Hematopoietic multipotent progenitor cell treated with erythropoietin and hydrocortisone succinate and interleukin-3 and kit ligand, for 15 days (in vitro differentiated cells): Measurements from ENCODE around the gene OR4D2.

Experiments used
- DNase-seq: peaks from one replicate; pipeline ENCODE4 v3.0.0-alpha.2; 2015; ENCODE audit warnings: low spot score

The OR4D2 gene

DNA sequence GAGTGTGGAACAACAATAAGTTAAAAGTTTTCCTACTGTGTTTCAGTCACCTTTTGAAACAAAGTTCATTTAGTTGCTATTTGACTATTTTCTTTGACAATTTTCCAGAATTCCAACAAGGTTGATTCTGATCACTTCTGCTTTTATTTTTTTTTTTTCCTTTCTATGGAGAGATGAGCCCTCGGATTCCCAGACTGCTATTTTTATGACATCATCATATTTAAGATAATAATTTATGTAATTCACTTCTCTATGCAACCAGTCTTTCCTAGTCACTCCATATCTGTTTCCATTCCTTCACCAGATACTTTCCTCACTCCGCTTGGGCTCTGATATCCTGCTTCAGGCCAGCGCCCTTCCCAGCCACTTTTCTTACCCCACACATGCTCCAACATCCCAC, 8.1 kb downstream of the OR4D2 start:
- no peak for DNase-seq

GRCh38 chr17:58176200-58176599, 9.4 kb downstream of the OR4D2 start:
- no peak for DNase-seq

DNA sequence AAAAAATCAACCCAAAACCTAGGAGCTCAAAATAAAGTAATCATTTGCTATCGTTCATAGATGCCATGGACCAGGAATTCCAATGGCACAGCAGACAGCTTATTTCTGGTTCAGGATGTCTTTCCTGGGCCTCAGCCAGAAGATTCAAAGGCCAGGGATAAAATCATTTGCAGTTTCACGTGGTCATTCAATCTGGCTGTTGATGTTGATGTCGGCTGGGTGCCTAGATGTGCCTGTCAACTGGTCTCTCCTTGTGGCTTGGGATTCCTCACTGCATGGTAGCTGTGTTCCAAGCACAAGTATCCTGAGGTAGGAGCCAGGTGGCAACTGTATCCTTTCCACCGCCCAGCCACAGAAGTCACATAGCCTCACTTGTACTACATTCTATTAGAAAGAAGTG, 15.0 kb downstream of the OR4D2 start:
- no peak for DNase-seq

DNA sequence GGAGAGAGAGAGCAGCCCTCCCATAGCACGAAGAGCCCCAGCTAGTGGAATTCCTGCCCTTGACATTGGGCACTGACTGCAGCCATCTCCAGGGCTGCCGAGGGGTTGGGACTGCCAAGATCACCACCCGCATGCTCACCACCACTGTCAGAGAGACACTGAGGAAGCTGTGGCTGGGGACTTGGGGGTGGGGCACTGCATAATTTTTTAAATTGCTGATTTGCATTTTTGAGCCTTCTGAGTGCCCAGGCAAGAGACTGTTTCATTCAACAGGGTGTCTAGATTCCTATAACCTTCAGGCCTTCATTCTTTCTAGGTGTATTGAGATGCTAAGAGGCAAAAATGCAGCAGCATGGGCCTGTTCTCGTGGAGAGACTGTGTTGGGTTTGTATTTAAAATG, 16.7 kb downstream of the OR4D2 start:
- DNase-seq, result no peak

GRCh38 chr17:58184308-58184985, 17.7 kb downstream of the OR4D2 start:
- no peak for DNase-seq

GRCh38 chr17:58184986-58185761, 18.4 kb downstream of the OR4D2 start:
- no peak for DNase-seq

DNA sequence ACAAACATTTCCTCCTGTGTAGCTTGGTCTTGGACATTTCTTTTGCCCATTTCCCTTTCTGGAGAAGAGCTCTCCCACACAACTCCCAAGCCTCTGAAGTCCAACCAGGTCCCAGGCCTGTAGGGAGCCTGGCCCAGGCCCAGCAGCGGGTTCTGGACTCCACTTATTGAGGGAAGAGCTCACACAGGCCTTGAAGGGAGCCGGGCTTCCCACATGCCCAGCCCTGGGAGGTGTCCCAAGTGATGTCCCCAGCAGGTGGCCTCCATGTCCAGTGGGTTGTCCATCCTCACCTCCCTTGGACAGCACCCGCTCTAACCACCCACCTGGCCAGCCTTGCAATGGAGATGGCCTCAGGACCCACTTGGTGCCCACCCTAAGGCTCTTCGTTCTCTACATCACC, 19.8 kb downstream of the OR4D2 start:
- DNase-seq, result no peak

DNA sequence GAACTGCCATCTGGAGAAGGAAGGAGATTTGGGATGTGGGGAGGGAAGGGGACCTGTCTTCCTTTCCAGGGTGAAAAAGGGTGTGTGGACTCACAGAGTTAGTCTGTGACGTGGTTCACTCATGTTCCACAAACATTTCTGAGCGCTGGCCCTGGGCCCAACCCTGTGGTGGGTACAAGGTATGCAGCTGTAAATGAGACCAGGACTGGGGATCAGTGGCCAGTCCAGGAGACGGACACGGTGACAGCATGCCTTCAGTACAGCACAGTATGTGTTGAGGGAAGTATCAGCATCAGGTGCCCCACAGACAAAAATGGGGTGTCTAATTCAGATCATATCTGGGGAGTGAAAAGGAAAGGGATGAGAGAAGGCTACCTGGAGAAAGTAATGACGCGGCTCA, 20.3 kb downstream of the OR4D2 start:
- no peak for DNase-seq

DNA sequence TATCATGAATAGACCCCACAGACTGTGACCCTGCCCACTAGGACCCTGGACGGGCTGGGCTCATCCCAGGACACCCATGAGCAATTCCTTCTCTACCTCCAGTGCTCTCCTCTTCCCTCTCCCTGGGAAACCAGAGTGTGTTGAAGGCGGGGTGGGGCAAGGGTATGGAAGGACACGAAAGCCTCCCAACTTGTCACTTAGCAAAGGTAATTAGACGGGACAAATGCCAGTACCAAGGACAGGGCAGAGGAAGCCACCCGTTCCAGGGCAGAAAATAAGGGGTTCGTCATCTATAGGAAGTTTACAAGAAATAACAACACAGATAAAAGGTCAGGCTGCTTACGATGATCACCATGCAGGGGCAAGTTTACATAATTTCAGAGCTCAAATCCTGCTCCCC, 20.9 kb downstream of the OR4D2 start:
- DNase-seq, result no peak

DNA sequence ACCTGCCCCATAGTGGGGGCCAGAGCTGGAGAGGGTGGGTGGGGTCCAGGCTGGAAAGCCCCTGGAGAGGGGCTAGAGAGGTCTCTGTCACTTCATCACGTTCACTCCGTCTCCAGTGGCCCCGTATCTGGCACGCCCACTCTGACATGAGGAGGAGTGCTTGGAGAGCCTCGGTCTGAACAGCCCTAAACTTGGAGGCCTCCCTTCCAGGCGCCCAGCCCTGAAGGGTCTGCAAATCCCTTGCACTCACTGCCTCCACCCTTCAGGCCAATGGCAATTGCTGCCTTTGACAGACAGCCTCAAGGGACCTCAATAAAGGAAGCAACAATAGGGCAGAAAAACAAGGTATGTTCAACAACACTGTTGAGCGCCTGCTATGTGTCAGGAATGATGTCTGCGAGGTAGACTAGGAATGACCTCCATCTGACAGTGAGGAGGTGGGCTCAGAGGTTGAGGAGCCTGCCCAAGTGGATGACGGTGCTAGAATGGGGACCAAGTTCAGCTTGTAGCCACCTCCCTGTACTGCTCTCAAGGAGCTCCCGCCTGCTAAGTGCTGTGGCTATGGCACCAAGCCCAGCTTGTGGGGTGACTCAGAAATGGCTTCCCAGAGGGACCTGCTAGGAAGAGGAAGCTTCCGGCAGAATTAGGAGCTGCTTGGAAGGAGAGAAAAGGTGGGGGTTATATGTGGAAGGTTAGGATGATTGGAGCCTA, 22.8 kb downstream of the OR4D2 start:
- no peak for DNase-seq

GRCh38 chr17:58191241-58191896, 24.6 kb downstream of the OR4D2 start:
- no peak for DNase-seq

DNA sequence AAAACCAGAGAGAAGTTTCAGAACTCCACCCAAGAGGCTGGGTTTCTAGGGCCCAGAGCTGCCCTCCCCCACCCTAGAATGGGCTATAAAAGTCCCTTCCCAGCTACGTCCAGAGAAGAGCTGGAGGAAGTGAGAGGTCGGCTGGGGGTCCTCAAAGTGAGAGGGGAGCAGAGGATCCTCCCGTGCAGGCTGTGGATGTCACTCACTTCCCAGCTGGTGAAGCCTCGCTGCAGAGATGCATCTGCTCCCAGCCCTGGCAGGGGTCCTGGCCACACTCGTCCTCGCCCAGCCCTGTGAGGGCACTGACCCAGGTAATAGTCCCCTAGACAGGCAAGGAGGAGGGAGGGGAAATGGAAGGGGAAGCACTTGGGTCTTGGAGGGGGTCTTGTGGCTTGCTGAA, 25.8 kb downstream of the OR4D2 start, which contains the start of gene EPX:
Gene EPX (plus strand): TSS at position 115 of the 400 bp plus-strand sequence. CDS start 121 bp downstream, at position 236.
- DNase-seq, result no peak

DNA sequence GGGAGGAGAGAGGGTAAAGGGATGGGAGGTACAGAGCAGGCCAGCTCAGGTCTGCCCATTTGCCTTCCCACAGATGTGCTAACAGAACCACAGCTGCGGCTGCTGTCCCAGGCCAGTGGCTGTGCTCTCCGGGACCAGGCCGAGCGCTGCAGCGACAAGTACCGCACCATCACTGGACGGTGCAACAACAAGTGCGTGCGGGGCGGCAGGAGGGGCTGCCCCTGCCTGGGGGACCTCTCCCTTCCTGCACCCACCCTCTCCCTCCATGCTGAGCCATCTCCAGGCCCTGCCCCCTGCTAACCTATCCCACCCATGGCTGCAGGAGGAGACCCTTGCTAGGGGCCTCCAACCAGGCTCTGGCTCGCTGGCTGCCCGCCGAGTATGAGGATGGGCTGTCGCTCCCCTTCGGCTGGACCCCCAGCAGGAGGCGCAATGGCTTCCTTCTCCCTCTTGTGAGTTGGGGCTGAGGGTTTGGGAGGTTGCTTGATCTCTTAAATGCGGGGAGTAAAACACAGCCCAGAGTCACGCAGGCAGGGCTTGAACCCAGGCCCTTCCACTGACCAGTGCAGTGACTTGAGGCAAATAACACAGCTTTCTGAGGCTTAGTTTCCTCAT, 27.0 kb downstream of the OR4D2 start:
- no peak for DNase-seq

DNA sequence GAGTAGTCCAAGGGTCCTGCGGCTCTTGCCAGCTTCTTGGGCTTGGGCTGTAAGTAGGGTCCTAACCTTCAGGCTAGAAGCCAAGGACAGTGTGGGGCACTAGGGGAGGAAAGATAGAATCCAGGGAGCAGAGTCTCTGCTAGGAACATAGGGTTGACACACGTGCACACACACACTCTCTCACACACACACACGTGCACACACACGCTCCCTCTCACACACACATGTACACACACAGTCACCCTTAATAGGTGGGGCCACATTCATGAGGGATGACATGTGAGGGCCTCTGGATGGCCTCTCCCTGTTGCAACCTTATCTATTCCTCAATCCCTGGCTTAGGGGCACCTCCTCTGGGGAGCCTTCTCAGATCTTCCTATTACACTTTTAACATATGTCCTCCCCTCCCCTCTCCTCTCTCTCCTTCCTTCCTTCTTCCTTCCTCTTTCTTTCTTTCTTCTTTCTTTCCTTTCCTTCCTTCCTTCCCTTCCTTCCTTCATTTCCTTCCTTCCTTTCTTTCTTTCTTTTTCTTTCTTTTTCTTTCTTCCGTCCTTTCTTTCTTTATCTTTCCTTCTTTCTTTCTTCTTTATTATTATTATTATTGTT, 28.8 kb downstream of the OR4D2 start:
- no peak for DNase-seq

DNA sequence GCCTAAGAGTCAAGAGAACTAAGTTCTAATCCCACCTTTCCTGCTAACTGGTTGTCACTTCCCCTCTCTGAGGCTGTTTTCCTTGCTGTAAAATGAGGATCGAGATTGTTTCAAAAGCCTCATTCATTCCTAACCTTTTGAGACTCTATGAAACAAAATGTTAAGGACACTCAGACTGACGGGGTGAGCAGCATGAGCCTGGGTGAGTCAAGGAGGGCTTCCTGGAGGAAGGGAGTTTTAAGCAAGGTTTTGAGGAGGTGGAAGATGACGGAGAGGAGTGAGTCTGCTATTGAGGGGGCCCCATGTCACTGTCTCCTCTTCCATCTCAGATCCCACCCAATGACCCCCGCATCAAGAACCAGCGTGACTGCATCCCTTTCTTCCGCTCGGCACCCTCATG, 29.8 kb downstream of the OR4D2 start:
- no peak for DNase-seq

GRCh38 chr17:58200024-58200633, 33.3 kb downstream of the OR4D2 start:
- peak; percentile 51 for DNase-seq

DNA sequence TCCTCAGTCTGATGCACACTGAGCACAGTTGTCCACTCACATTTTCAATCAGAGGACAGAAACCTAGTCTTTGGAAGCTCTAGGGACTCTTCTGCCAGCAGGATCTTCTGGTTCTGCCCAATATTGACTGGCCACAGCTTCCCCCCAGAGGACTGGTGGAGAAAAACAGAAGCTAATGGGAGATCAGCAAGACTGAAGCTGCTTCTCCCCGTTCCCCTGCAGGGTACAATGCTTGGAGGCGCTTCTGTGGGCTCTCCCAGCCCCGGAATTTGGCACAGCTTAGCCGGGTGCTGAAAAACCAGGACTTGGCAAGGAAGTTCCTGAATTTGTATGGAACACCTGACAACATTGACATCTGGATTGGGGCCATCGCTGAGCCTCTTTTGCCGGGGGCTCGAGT, 36.1 kb downstream of the OR4D2 start:
- DNase-seq, result no peak

DNA sequence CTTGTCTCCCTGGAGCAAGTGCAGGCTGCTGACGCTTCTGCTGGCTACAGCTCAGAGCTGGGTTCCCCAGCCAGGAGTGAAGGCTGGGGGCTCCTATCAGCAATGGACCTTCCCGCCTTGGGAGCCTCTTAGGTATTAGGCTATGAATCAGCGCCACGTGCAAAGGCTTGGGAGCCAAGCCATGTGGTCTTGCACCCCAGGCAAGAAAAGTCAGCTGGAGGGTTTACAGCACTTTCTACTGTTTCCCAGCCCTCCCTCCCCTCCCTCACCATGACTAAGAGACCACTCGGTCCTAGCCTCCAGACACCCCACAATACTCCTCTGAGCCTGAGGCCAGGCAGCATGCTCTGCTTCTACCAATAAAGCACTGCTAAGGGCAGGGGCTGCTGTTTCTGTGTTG, 38.0 kb downstream of the OR4D2 start:
- DNase-seq, result no peak

DNA sequence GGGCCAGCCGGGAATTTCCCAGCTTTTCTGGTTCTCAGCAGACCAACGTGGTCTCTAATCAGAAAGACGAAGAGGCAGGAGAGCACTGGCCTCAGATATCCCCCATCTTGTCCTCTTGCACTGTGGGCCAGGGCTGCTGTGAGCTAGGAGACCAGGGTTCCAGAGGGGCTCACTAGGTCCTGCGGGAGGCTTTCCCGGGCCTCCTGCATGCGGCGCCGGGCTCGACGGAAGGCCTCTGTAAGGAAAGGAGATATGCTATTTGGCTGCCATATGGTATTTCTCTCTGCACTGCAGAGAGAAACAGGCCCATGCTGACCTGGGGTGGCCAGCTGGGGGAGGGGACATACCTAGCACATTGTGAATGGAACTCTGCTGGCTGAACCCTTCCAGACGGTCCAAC, 39.2 kb downstream of the OR4D2 start:
- DNase-seq, result no peak

GRCh38 chr17:58207451-58207850, 40.7 kb downstream of the OR4D2 start:
- DNase-seq, result no peak

DNA sequence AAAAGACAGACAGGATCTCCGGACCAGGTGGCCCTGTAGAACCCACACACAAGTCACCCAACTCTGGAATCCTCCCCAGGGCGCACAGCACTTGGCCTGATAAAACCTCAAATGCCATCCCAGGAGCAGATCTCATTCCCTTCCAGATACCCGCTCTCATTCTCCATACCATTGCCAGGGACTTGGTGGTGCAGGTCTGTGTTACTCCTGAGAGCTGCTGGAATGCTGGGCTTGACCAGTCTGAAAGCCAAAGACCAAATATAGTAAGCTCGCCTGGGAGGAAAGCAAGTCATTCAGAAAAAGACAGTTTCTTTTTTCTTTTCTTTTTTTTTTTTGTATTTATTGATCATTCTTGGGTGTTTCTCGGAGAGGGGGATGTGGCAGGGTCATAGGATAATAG, 41.6 kb downstream of the OR4D2 start:
- no peak for DNase-seq
